SKM-1 (cell line): ENCODE measurements around the gene ADAM29.
"Not testable (repeated sequence)": the region's sequence is repeated elsewhere in the genome, so short reads cannot be mapped to it uniquely, and the experiment has no call there.

Experiments used
- DNase-seq: peaks from one replicate; lab custom pipeline; 2025; ENCODE audit not compliant: unreplicated experiment; lab: John Stamatoyannopoulos, UW

ADAM29 gene

GRCh38 chr4:174918058-174918457 lies at the start of gene ADAM29:
Gene ADAM29 (plus strand): TSS chr4:174918358. CDS start chr4:174975526, 57,168 bp downstream.
- DNase-seq = no peak

GRCh38 chr4:174869339-174869738 lies 48.8 kb upstream of the ADAM29 start:
- DNase-seq = no peak

GRCh38 chr4:174870311-174870710 lies 47.8 kb upstream of the ADAM29 start:
- DNase-seq = no peak

- DNase-seq = no peak
Observed at GRCh38 chr4:174871407-174871806, 46.8 kb upstream of the ADAM29 start.

GRCh38 chr4:174873146-174873545 lies 45.0 kb upstream of the ADAM29 start:
- not testable (repeated sequence) for DNase-seq

- DNase-seq = peak; percentile 8
Observed at GRCh38 chr4:174873931-174874330, 44.2 kb upstream of the ADAM29 start.

GRCh38 chr4:174874898-174875297 lies 43.3 kb upstream of the ADAM29 start:
- DNase-seq = no peak

- DNase-seq = no peak
Observed at GRCh38 chr4:174880001-174880400, 38.2 kb upstream of the ADAM29 start.

- DNase-seq = no peak
Observed at GRCh38 chr4:174882317-174882992, 35.7 kb upstream of the ADAM29 start.

- no peak for DNase-seq
Observed at GRCh38 chr4:174907508-174907907, 10.7 kb upstream of the ADAM29 start.

GRCh38 chr4:174910271-174910670 lies 7.9 kb upstream of the ADAM29 start:
- DNase-seq = no peak

- DNase-seq = no peak
Observed at GRCh38 chr4:174912919-174913543, 5.1 kb upstream of the ADAM29 start.

GRCh38 chr4:174919886-174920423 lies 1.8 kb downstream of the ADAM29 start:
- DNase-seq = no peak

GRCh38 chr4:174926958-174927357 lies 8.8 kb downstream of the ADAM29 start:
- DNase-seq = no peak

GRCh38 chr4:174928174-174928573 lies 10.0 kb downstream of the ADAM29 start:
- no peak for DNase-seq

- no peak for DNase-seq
Observed at GRCh38 chr4:174928575-174929253, 10.6 kb downstream of the ADAM29 start.

GRCh38 chr4:174929346-174929745 lies 11.2 kb downstream of the ADAM29 start:
- no peak for DNase-seq

- no peak for DNase-seq
Observed at GRCh38 chr4:174930895-174931294, 12.7 kb downstream of the ADAM29 start.

GRCh38 chr4:174933083-174933482 lies 14.9 kb downstream of the ADAM29 start:
- no peak for DNase-seq

- no peak for DNase-seq
Observed at GRCh38 chr4:174934360-174934759, 16.2 kb downstream of the ADAM29 start.

GRCh38 chr4:174935607-174936006 lies 17.4 kb downstream of the ADAM29 start:
- DNase-seq = no peak

GRCh38 chr4:174940002-174940401 lies 21.8 kb downstream of the ADAM29 start:
- DNase-seq = no peak
